ENCODE results near the gene SFT2D3. TPM values are rescaled to one million over a fixed set of nuclear protein-coding genes. Genes with fewer than 3 reads are reported as not detected.

SFT2D3 gene
- total and polyA plus RNA-seq, 2 experiments from 2014 or later: 1.6 to 10.7 TPM

DNA sequence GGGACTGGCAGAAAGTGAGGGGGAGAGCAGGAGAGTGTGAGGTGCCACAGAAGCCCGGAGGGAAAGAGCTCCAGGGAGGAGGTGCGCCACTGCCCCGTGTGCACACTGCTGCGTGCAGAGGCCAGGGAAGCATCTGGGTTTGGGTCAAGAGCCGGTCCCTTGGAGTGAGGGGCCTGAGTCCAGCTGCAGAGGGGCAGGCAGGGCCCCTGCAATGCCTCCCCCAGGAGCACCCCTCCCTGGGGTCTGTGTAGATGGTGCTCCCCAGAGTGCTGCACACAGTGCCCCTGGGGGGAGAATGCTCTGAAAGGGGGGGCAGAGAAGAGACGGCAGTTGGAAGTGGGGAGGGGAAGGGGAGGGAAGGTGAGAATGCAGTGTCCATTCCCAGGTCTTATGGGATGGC is 22.3 kb upstream of the SFT2D3 start:
- H3K4me3 ChIP-seq: no peak overlapping the region
- no peak overlapping the region for H3K4me2 ChIP-seq
- no peak for DNase-seq (ENCODE audit: low spot score)
- no peak overlapping the region for H3K27ac ChIP-seq
- WGBS (ENCODE audit: low lambda C conversion rate, missing lambda C conversion rate): 88% methylated on average over 5 of the region's 6 CpGs
- no peaks in the 10 kb centered on the region for H3K9me2 ChIP-seq (replicated peaks; ENCODE audit: insufficient read depth)
- H3K9me3 ChIP-seq (ENCODE audit: low read depth): no peaks in the 10 kb centered on the region
- no peaks in the 10 kb centered on the region for H3K36me3 ChIP-seq (replicated peaks; ENCODE audit: insufficient read depth, low read depth)
- no peaks in the 10 kb centered on the region for H4K20me1 ChIP-seq (ENCODE audit: insufficient read depth, poor library complexity, severe bottlenecking)
- H3K4me1 ChIP-seq (ENCODE audit: insufficient read depth): peaks cover 28% of the 10 kb centered on the region
- H3K79me2 ChIP-seq: no peaks in the 10 kb centered on the region
- TF ChIP-seq EZH2 (IDR thresholded peaks at IDR 0.05; ENCODE audit: borderline replicate concordance): no peak
- no peak for TF ChIP-seq EZH2phosphoT487 (IDR thresholded peaks at IDR 0.05; ENCODE audit: low read depth, severe bottlenecking, unreplicated experiment)
- no peak overlapping the region for H2AFZ ChIP-seq
- peaks cover 38% of the 10 kb centered on the region for H3K27me3 ChIP-seq

DNA sequence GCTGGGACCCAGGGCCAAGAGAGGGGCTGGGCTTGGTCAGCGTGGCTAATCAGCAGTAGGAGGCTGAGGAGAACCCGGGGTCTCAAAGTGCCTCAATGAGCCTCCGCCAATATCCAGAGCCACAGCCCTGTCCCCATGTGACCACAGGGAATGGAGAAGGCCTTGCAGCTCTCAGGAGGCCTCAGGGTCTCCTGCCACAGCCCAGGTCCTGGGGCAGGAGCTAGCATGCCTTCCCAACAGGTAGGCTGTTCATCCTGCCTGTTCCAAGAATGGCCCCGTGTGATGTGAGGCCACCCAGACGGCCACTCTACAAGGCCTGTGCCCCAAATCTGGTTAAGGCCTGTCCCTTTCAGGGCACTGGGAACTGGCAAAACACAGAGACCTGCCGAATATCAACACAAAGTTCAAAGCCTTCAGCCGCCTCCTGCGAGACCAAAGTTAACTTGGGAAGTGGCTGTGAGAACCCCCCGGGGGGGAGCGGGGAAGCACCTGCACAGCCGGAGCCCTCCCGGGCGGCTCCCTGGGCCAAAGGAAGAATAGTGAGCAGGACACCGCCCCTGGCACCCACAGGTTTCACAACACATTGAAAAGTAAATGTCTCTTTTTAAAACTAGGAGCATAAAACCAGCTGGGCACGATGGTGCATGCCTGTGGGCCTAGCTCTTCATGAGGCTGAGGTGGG is 21.5 kb upstream of the SFT2D3 start:
- H3K36me3 ChIP-seq (replicated peaks; ENCODE audit: insufficient read depth, low read depth): no peaks in the 10 kb centered on the region
- no peak for DNase-seq (ENCODE audit: low spot score)
- WGBS (ENCODE audit: low lambda C conversion rate, missing lambda C conversion rate): 90% methylated on average over 15 of the region's 15 CpGs
- H4K20me1 ChIP-seq (ENCODE audit: insufficient read depth, poor library complexity, severe bottlenecking): no peaks in the 10 kb centered on the region
- no peak overlapping the region for H2AFZ ChIP-seq
- H3K4me3 ChIP-seq: no peak overlapping the region
- H3K27ac ChIP-seq: no peak overlapping the region
- H3K9me3 ChIP-seq (ENCODE audit: low read depth): no peaks in the 10 kb centered on the region
- no peaks in the 10 kb centered on the region for H3K79me2 ChIP-seq
- H3K4me1 ChIP-seq (ENCODE audit: insufficient read depth): peaks cover 36% of the 10 kb centered on the region
- peaks cover 29% of the 10 kb centered on the region for H3K27me3 ChIP-seq
- TF ChIP-seq EZH2phosphoT487 (IDR thresholded peaks at IDR 0.05; ENCODE audit: low read depth, severe bottlenecking, unreplicated experiment): no peak
- TF ChIP-seq, protein P1, sequence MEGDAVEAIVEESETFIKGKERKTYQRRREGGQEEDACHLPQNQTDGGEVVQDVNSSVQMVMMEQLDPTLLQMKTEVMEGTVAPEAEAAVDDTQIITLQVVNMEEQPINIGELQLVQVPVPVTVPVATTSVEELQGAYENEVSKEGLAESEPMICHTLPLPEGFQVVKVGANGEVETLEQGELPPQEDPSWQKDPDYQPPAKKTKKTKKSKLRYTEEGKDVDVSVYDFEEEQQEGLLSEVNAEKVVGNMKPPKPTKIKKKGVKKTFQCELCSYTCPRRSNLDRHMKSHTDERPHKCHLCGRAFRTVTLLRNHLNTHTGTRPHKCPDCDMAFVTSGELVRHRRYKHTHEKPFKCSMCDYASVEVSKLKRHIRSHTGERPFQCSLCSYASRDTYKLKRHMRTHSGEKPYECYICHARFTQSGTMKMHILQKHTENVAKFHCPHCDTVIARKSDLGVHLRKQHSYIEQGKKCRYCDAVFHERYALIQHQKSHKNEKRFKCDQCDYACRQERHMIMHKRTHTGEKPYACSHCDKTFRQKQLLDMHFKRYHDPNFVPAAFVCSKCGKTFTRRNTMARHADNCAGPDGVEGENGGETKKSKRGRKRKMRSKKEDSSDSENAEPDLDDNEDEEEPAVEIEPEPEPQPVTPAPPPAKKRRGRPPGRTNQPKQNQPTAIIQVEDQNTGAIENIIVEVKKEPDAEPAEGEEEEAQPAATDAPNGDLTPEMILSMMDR (IDR thresholded peaks at IDR 0.05; ENCODE audit: poor library complexity): no peak
- H3K4me2 ChIP-seq: no peak overlapping the region
- H3K9me2 ChIP-seq (replicated peaks; ENCODE audit: insufficient read depth): no peaks in the 10 kb centered on the region

DNA sequence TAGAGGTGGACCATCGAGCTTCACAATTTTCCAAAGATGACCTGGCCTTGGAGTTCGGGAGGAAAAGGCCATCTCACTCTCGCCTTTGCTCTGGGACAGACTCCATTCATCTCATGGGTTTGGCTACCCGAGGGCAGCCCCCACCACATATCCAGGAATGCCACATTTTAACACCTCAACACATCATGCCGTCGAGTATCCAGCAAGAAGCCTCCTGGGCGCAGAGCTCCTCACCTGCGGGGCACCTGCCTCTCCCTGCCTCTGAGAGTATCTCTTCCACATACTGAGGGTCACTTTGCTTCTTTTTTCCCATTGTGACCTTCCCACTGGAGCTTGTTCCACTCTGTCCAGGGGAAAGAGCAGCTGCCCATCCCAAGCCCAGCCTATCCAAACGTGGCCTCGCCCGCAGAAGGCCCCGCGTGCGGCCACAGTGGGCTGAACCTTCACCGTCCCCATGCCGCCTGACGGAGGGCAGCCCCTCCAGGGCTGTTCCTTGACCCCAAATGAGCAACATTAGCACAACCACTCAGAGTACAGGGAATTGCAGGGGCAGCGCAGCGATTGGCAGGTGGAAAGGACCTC is 20.5 kb upstream of the SFT2D3 start:
- Histone ChIP-seq H3K4me3 (no peak overlapping the region), H3K9me2 (replicated peaks; ENCODE audit: insufficient read depth) (no peaks in the 10 kb centered on the region)
- 95% methylated on average over 19 of the region's 19 CpGs for WGBS (ENCODE audit: low lambda C conversion rate, missing lambda C conversion rate)

More for the DNA sequence above, 20.5 kb upstream of the SFT2D3 start:
- Histone ChIP-seq H3K27me3 (peaks cover 24% of the 10 kb centered on the region), H3K27ac (no peak overlapping the region), H4K20me1 (ENCODE audit: insufficient read depth, poor library complexity, severe bottlenecking) (no peaks in the 10 kb centered on the region), H3K36me3 (replicated peaks; ENCODE audit: insufficient read depth, low read depth) (no peaks in the 10 kb centered on the region), H3K4me2 (peak overlapping the region; percentile 35), H3K79me2 (no peaks in the 10 kb centered on the region), H3K4me1 (ENCODE audit: insufficient read depth) (peaks cover 36% of the 10 kb centered on the region), H3K9me3 (ENCODE audit: low read depth) (no peaks in the 10 kb centered on the region), H2AFZ (no peak overlapping the region)
- DNase-seq (ENCODE audit: low spot score): no peak
- TF ChIP-seq EZH2 (IDR thresholded peaks at IDR 0.05; ENCODE audit: borderline replicate concordance): no peak
- TF ChIP-seq EZH2phosphoT487 (IDR thresholded peaks at IDR 0.05; ENCODE audit: low read depth, severe bottlenecking, unreplicated experiment): no peak
- TF ChIP-seq, protein P1 (IDR thresholded peaks at IDR 0.05; ENCODE audit: poor library complexity): no peak
